K562 (cell line): ENCODE measurements around the gene C9. TPM values are rescaled to one million over a fixed set of nuclear protein-coding genes. Genes with fewer than 3 reads are reported as not detected.

Experiments
- C11orf30 ChIP-seq: fragments of 450-650 bp; IDR thresholded peaks from 2 replicates; pipeline ENCODE4 v1.6.1; 2016; ENCODE audit warnings: low read depth, mild to moderate bottlenecking
- EP400 ChIP-seq: fragments of 450-650 bp; IDR thresholded peaks from 2 replicates; pipeline ENCODE4 v1.6.1; 2017; ENCODE audit warnings: antibody characterized with exemption, mild to moderate bottlenecking, moderate library complexity
- HMGN3 ChIP-seq: IDR thresholded peaks from 2 replicates; pipeline ENCODE4 v1.6.1; 2011; ENCODE audit warnings: borderline replicate concordance, low read depth, mild to moderate bottlenecking, mixed read lengths, low read length; ENCODE audit not compliant: insufficient read length; ENCODE audit errors: extremely low read depth
- IFI16 ChIP-seq: fragments of 250-450 bp; sonication (Bioruptor Pico); IDR thresholded peaks from 2 replicates; pipeline ENCODE4 v2.1.2; 2022; ENCODE audit warnings: mild to moderate bottlenecking, inconsistent platforms
- MECOM ChIP-seq: fragments of 250-450 bp; sonication (Bioruptor Pico); IDR thresholded peaks from 2 replicates; pipeline ENCODE4 v1.8.0; 2022; ENCODE audit warnings: inconsistent platforms
- MEF2D ChIP-seq: conservative IDR thresholded peaks from 2 replicates; pipeline ENCODE4 v1.6.1; 2016; ENCODE audit warnings: low read depth, missing genetic modification characterization, missing compliant biosample characterization
- POLR2A ChIP-seq: fragments of 450-650 bp; conservative IDR thresholded peaks from 2 replicates; pipeline ENCODE4 v1.6.1; 2016
- RB1 ChIP-seq: fragments of 450-650 bp; IDR thresholded peaks from 2 replicates; pipeline ENCODE4 v1.6.1; 2017; ENCODE audit warnings: low read depth, mild to moderate bottlenecking
- SMAD3 ChIP-seq: fragments of 450-650 bp; formaldehyde crosslinking; conservative IDR thresholded peaks from 2 replicates; pipeline ENCODE4 v1.4.0; 2020; ENCODE audit warnings: mild to moderate bottlenecking
- SPI1 ChIP-seq: IDR thresholded peaks from 2 replicates; pipeline ENCODE4 v1.6.1; 2011; ENCODE audit warnings: low read depth, low read length, control low read depth, borderline replicate concordance
- ZNF23 ChIP-seq: fragments of 250-450 bp; sonication (Bioruptor Pico); IDR thresholded peaks from 2 replicates; pipeline ENCODE4 v1.4.0; 2020; ENCODE audit warnings: mild to moderate bottlenecking
- ZNF583 ChIP-seq: fragments of 250-450 bp; sonication (Bioruptor Pico); IDR thresholded peaks from 2 replicates; pipeline ENCODE4 v1.4.0; 2020
- ZNF639 ChIP-seq, 2 experiments: fragments of 200-800 bp in 1 of 2; sonication (Bioruptor generic) in 1 of 2; sonication (generic) in 1 of 2; formaldehyde crosslinking in 1 of 2; IDR thresholded peaks in 1 of 2; conservative IDR thresholded peaks in 1 of 2; 2 replicates each; pipeline versions ENCODE4 v1.5.0 to v1.6.1; 2016 to 2020; ENCODE audit warnings: missing compliant biosample characterization in 1 of 2, missing genetic modification characterization in 1 of 2, missing genetic modification reagents in 1 of 2
- ZNF766 ChIP-seq: fragments of 200-800 bp; sonication (Bioruptor generic); conservative IDR thresholded peaks from 2 replicates; pipeline ENCODE4 v1.6.1; 2016; ENCODE audit warnings: missing genetic modification characterization, missing compliant biosample characterization
- polyA plus RNA-seq, 8 experiments: library from polyadenylated mRNA; depleted of rRNA in 4 of 8; stranded (reverse) in 5 of 8; unstranded in 3 of 8; fragments of >200 nt; fragmentation: Nextera tagmentation in 2 of 8; fragmentation: Illumina TruSeq in 1 of 8; extraction: Ambion mirVana in 2 of 8; extraction: Trizol in 1 of 8; gene quantifications; 2 replicates each; pipeline versions ENCODE4 v1.2.1 to v1.2.3, GENCODE V29; 2011 to 2014; ENCODE audit warnings: inconsistent platforms in 1 of 8, missing spikeins in 1 of 8
- total RNA-seq, 7 experiments: library from RNA; depleted of rRNA in 6 of 7; stranded (reverse); fragments of >200 nt in 6 of 7; fragmentation: Illumina TruSeq in 2 of 7; extraction: Trizol in 2 of 7; gene quantifications; 2 replicates each; pipeline versions ENCODE4 v1.2.1 to v1.2.3, GENCODE V29; 2011 to 2021; ENCODE audit warnings: low replicate concordance in 1 of 7
- TF ChIP-seq, protein P1 (sequence below): sonication (generic); formaldehyde crosslinking; IDR thresholded peaks from 2 replicates; pipeline ENCODE4 v1.8.0; 2022; ENCODE audit warnings: missing genetic modification reagents, mild to moderate bottlenecking, moderate library complexity, borderline replicate concordance
- TF ChIP-seq, protein P2 (sequence below), 2 experiments: fragments of 450-650 bp; IDR thresholded peaks; 2 replicates each; pipeline ENCODE4 v1.6.1; 2016; ENCODE audit warnings: mild to moderate bottlenecking in 2 of 2, borderline replicate concordance in 1 of 2, low read depth in 1 of 2, moderate library complexity in 1 of 2

The C9 gene
- total and polyA plus RNA-seq, 9 of the 15 experiments (the other 6 are each of a cell fraction or from before 2014, with no cell fraction given): 0.08 to 0.38 TPM; not detected in 7

GRCh38 chr5:39399135-39400036 is 35.1 kb upstream of the C9 start (continued):
- TF ChIP-seq ZNF583 (CRISPR knock-in tag) (no peak), ZNF766 (CRISPR knock-in tag) (peak; percentile 90), C11orf30 (peak; percentile 90), POLR2A (no peak), ZNF23 (no peak), MEF2D (tag) (peak; percentile 90), HMGN3 (peak; percentile 49), EP400 (peak; percentile 68), SMAD3 (peak; percentile 62; the same call in 1 of the 2 replicates), IFI16 (CRISPR knock-in tag) (no peak), RB1 (no peak), MECOM (CRISPR knock-in tag) (peak; percentile 31; the same call in 1 of the 2 replicates), ZNF639 (CRISPR knock-in tag; conservative IDR thresholded peaks at IDR 0.05 in 1 of 2, IDR thresholded peaks at IDR 0.05 in 1 of 2) (peak in 1 of 2 experiments; percentile 16; a peak in 1 of 4 replicates), SPI1 (peak; percentile 84; the same call in 1 of the 2 replicates)
- TF ChIP-seq, protein P1, sequence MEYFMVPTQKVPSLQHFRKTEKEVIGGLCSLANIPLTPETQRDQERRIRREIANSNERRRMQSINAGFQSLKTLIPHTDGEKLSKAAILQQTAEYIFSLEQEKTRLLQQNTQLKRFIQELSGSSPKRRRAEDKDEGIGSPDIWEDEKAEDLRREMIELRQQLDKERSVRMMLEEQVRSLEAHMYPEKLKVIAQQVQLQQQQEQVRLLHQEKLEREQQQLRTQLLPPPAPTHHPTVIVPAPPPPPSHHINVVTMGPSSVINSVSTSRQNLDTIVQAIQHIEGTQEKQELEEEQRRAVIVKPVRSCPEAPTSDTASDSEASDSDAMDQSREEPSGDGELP: peak; percentile 73; the same call in 1 of the 2 replicates
- TF ChIP-seq, protein P2, sequence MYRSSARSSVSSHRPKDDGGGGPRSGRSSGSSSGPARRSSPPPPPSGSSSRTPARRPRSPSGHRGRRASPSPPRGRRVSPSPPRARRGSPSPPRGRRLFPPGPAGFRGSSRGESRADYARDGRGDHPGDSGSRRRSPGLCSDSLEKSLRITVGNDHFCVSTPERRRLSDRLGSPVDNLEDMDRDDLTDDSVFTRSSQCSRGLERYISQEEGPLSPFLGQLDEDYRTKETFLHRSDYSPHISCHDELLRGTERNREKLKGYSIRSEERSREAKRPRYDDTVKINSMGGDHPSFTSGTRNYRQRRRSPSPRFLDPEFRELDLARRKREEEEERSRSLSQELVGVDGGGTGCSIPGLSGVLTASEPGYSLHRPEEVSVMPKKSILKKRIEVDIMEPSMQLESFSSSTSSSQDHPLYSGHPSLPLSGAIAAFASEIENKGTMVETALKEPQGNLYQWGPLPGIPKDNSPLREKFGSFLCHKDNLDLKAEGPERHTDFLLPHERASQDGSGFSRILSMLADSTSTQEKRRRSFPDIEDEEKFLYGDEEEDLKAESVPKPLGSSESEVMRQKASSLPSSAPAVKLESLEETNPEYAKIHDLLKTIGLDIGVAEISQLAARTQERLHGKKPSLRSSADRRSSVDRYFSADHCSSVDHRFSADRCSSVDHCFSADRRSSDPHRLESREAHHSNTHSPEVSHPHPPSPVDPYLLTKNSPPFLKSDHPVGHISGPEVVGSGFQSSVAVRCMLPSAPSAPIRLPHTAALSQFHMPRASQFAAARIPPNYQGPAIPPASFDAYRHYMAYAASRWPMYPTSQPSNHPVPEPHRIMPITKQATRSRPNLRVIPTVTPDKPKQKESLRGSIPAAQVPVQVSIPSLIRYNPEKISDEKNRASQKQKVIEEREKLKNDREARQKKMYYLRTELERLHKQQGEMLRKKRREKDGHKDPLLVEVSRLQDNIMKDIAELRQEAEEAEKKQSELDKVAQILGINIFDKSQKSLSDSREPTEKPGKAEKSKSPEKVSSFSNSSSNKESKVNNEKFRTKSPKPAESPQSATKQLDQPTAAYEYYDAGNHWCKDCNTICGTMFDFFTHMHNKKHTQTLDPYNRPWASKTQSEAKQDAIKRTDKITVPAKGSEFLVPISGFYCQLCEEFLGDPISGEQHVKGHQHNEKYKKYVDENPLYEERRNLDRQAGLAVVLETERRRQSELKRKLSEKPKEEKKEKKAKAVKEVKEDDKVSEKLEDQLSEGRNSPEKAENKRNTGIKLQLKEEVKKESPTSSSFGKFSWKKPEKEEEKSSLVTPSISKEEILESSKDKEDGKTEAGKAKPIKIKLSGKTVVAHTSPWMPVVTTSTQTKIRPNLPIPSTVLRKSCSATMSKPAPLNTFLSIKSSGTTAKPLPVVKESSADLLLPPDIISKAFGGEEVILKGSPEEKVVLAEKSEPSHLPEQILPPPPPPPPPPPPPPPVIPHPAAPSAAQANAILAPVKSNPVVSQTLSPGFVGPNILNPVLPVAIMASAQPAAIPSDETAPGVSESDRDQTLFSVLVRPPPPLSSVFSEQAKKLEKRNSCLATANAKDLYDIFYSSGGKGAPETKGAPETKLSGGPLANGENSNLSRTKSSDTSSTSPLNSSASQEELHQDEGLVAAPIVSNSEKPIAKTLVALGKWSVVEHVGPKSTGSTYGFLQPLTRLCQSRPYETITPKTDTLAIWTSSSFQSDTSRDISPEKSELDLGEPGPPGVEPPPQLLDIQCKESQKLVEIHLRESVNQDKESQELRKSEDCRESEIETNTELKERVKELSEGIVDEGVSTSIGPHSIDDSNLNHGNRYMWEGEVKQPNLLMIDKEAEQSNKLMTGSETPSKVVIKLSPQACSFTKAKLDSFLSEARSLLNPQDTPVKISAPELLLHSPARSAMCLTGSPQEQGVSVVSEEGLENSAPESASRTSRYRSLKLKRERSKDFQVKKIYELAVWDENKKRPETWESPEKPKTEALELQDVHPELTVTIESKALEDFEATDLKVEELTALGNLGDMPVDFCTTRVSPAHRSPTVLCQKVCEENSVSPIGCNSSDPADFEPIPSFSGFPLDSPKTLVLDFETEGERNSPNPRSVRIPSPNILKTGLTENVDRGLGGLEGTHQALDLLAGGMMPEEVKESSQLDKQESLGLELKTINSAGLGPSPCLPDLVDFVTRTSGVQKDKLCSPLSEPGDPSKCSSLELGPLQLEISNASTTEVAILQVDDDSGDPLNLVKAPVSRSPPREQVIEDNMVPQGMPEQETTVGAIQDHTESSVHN (IDR thresholded peaks at IDR 0.05; ENCODE audit: borderline replicate concordance in 1 of 2, low read depth in 1 of 2): peak in 1 of 2 experiments; percentile 98; a peak in 2 of 4 replicates
